T1000 (cell line): ENCODE results near the gene PCBP3.

Experiments used
- DNase-seq: peaks from one replicate; lab custom pipeline; 2025; ENCODE audit warnings: mixed read lengths; lab: John Stamatoyannopoulos, UW

Gene PCBP3

DNA sequence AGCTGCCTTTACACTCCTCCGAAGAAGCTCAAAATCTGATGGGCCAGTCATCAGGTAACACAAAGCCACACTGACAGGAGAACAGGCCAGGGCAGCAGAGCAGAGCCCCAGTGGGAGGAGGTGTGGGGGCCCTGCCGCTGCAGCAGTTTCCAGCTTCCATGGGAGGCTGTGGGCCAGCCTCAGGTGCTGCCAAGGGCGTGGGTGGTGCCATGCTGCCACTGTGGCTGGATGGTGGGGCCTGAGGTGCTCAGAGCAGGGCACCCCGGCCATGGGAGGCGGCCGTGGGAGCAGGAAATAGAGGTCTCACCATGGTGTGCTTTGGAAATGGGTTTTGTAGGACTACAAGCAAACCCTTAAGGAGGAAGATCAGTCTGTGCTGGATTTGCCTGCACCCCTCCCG lies 287.3 kb downstream of the PCBP3 start:
- DNase-seq, result no peak

DNA sequence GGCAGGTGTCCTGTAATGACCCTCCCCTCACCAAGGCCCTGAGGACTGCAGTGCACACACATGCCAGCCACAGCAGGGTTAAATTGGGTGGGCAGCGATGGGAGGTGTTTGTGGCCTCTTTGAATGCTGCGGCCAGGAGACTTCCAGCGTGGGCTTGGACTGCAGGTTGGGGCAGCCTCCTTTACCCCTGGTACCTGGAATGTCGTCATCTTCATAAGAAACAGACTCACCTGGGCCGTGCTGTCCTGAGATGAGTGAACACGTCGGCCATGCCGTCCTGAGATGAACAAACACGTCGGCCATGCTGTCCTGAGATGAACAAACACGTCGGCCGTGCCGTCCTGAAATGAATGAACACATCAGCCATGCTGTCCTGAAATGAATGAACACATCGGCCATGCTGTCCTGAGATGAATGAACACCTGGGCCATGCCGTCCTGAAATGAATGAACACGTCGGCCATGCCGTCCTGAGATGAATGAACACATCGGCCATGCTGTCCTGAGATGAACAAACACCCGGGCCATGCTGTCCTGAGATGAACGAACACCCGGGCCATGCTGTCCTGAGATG lies 288.0 kb downstream of the PCBP3 start:
- DNase-seq, result no peak

DNA sequence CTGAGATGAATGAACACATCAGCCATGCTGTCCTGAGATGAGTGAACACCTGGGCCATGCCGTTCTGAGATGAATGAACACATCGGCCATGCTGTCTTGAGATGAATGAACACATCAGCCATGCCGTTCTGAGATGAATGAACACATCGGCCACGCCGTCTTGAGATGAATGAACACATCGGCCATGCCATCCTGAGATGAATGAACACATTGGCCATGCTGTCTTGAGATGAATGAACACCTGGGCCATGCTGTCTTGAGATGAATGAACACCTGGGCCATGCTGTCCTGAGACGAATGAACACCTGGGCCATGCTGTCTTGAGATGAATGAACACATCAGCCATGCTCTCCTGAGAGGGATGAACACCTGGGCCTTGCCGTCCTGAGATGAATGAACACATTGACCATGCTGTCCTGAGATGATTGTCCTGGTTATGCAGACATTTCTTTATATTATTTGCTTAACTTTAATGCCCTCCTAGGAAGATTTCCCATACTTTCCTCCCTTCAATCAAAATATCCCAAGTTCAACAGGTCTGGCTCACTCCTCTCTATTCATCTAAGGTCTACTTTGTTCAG lies 289.5 kb downstream of the PCBP3 start:
- DNase-seq, result no peak

DNA sequence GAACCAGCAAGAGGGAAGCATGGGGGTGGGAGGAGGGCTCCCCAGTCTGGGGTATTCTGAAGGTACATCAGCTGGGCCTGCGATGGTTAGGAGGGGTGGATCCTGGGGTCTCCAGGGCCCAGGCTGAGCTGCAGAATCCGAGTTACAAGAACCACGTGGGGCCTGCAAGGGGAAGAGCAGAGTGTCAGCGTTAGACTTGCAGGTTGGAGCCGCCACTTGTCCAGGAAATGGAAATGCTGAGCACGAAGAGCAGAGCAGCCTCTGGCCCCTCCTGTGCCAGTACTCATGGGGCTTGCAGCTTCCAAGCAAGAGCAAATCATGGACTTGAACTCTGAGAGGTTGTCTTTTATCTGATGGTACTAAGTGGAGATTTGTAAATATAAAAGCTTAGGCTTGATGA lies 290.6 kb downstream of the PCBP3 start:
- no peak for DNase-seq

DNA sequence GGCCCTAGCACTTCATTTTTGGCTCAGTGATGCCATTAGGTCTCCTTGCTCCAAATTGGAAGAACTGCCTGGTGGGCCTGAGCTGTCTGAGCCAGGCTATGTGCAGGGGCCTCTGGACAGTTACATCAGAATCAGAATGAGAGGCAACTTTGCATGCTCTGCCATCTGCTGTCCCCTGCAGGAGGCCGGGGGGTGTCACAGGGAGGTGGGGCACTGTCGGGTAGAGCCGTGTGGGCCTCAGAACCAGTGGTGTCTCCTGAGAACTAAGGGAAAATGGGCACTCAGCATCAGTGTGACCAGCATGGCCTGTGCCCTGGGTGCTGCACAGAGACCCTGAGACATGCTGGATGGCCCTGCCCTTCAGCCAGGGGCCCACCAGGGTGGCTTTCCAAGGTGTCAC lies 291.0 kb downstream of the PCBP3 start:
- DNase-seq, result no peak

GRCh38 chr21:45935628-45936027 lies 292.1 kb downstream of the PCBP3 start:
- no peak for DNase-seq

DNA sequence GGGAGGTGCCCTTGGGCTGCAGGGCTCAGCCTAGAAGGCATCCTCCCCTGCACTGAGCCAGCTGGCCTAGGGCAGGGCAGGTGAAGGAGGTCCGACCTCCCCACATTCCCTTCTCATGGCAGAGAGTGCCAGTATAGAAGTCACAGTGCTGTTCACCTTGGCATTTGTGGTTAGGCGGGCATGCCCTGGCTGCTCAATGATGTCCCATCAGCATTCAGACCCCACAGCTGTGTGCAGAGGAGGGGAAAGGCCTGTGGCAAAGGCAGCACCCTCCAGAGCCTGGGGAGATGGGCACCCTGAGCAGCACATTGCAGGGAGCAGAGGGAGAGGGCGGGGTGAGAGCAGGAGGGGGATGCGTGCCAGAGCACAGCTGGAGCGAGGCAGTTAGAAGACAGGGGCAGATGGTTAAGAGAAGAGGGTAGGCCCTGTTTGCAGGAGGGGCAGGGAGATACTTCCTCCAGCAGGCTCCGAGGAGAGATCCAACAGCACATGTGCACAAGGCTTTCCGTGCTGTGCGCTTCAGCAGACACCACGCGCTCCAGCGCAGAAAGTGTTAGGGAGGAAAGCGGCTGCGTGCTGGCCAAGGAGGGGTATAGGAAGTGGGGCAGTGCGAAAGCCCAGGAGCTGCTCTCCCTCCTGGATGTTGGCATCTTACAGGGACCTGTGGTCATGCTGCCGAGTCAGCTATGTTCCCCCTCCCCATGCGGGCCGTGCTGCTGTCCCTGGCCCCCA lies 294.4 kb downstream of the PCBP3 start:
- DNase-seq, result no peak

- no peak for DNase-seq
These were observed 294.9 kb downstream of the PCBP3 start for GRCh38 chr21:45938453-45938755.

DNA sequence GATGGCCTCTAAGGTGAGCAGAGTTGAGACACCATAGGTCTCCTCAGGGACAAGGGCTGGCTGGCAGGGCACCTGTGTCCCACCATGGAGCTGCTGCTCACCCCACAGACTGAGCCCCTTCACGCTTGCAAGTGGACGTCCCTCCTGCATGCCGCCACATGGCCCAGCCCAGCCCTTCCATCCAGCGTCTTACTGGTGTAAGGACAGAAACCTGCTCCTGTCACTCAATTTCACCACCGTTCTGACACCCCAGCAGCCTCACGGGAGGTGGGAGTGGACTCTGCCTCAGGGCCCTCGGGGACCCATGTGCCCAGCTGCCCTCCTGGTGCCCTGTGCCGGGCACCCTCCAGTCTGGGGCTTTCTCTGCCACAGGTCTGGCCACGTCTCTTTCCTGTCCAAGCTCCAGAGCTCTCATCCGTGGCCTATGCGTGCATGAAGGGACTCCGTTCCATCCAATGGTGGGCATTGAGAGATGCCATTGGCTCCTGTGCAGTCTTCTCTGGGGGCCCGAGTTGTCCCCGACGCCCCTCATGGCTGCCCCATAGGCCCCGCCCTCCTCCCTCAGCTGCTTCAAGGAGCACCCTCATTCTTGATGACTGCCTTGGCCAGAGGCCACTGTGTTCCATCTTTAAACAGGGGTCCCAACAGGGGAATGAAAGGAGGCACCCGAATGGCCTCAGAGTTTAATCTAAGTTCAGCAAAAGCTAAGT lies 295.4 kb downstream of the PCBP3 start:
- no peak for DNase-seq

DNA sequence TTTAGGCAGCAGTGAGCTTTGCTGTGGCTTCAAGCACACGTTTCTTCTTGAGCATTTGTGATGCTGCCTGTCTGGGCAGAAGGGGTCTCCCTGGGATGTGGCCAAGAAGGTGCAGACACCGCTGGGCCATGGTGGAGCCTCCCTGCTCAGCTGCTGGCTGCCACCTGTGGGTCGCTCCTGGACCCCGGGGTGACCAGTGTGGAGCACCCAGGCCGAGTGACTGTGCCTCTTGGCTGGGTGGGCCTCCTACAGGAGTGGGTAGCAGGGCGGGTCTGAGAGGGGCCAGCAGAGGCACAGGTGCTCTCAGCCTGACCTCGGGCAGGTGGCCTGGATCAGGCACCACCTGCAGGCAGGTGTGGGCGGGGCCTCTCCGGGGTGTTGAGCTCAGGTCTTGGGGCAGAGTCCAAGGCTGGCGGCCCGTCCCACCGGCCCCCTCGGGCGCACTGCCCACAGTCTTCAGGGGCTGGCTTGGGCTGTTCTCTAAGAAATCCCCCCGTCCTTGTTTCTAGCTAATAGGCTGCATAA lies 296.1 kb downstream of the PCBP3 start:
- DNase-seq, result no peak

GRCh38 chr21:45940091-45940490 lies 296.6 kb downstream of the PCBP3 start:
- no peak for DNase-seq

DNA sequence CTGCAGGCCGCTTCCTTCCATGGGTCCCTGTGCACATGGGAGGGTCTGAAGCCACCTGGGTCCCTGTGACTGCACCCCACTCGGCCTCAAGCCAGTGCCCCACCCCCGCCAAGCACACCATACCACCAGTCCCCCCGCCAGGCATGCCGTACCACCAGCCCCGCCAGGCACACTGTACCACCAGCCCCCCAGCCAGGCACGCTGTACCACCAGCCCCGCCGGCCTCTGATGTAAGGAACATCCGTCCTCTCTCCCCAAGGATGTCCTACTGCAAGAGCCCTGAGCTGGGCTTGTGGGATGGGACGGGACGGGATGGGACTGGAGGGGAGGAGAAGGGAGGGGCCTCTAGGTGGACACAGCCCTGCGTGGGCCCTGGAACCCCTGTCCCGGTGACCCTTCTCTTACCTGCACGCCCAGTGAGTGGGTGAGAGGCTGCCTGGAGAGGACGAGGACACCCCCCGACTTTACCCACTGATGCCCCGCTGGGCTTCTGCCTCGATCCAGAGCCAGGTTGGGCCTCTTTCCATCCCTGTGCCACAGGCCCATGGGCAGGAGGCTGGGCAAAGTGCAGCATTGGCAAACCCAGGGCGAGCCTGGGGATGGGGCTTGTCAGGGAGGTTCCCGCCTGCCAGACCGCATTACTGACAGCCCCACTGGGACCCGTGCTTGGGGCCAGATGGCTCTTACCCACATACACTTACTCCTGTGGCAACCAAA lies 297.3 kb downstream of the PCBP3 start:
- no peak for DNase-seq

GRCh38 chr21:45941338-45941710 lies 297.8 kb downstream of the PCBP3 start:
- no peak for DNase-seq

- no peak for DNase-seq
These were observed 298.4 kb downstream of the PCBP3 start for GRCh38 chr21:45941717-45942546.

GRCh38 chr21:45942755-45943629 lies 299.5 kb downstream of the PCBP3 start:
- no peak for DNase-seq

DNA sequence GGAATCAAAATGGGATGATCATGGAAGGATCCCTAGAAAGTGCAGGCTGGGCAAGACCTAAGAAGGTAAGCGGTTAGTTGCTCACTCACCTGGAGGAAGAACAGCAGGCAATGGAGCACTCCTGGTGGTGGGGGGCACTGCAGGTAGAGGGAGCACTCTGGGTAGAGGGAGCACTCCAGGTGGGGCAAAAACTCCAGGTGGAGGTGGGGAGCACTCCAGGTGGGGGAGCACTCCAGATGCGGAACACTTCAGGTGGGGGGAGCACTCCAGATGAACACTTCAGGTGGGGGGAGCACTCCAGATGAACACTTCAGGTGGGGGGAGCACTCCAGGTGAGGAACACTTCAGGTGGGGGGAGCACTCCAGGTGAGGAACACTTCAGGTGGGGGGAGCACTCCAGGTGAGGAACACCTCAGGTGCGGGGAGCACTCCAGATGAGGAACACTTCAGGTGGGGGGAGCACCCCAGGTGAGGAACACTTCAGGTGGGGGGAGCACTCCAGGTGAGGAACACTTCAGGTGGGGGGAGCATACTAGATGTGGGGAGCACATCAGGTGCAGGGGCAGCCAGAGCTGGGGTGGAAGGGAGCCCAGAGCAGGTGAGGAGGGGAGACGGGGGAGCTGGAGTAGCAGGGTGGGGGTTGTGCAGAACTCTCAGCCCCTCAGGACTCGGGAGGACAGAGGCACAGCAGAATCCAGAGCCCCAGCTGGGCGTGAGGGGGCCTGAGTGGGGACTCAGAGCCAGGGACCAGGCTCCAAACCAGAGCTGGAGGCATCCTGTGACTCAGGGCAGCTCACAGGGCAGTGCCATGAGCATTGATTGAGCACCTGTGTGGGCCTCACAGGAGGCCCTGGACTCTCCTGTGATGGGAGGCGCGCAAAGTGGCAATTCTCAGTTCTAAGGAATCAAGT lies 300.4 kb downstream of the PCBP3 start:
- DNase-seq, result no peak

DNA sequence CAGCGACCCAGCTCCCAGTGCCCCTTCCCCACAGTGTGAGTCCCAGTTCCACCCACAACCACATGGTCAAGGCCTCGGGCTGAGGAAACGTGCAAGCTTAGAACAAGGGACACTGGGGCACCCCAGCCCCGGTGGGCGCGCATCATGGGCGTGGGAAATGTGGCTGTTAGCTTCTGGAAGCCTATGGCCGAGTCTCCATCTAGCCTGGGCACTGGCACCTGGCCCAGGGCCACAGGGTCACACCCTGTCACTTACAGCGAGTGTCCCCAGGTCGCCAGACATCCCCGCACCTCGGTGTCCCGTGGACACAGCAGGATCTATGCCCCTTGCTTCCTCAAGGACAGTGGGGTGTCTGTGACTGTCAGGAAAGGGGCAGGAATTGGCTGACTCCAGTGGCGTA lies 301.1 kb downstream of the PCBP3 start:
- DNase-seq, result no peak

GRCh38 chr21:45945066-45945867 lies 301.7 kb downstream of the PCBP3 start:
- DNase-seq, result no peak

- DNase-seq, result no peak
These were observed 302.3 kb downstream of the PCBP3 start for GRCh38 chr21:45945868-45946210.
